ENCODE data around the gene NOP9.

The NOP9 gene

GRCh38 chr14:24316597-24316950, 16.9 kb downstream of the NOP9 start:
- H3K4me2 ChIP-seq (ENCODE audit: low read length), result no peak overlapping the region
- H3K9ac ChIP-seq (ENCODE audit: low read length), result no peak overlapping the region
- TF ChIP-seq EZH2 (IDR thresholded peaks at IDR 0.05; ENCODE audit: borderline replicate concordance, low read length) (no peak), CTCF (IDR thresholded peaks at IDR 0.05; ENCODE audit: low read length) (no peak)
- H4K20me1 ChIP-seq (ENCODE audit: insufficient read depth, low read length), result no peaks in the 10 kb centered on the region
- no peaks in the 10 kb centered on the region for H3F3A ChIP-seq (ENCODE audit: insufficient read depth, low read length)
- no peaks in the 10 kb centered on the region for H3K79me2 ChIP-seq (ENCODE audit: insufficient read depth, low read length)
- no peaks in the 10 kb centered on the region for H3K9me2 ChIP-seq (ENCODE audit: low read depth, low read length)
- H3K27ac ChIP-seq (ENCODE audit: low read depth, low read length, poor library complexity, severe bottlenecking), result no peak overlapping the region
- H3K9me3 ChIP-seq (ENCODE audit: low read length), result no peaks in the 10 kb centered on the region
- H3K4me3 ChIP-seq (ENCODE audit: low read depth, low read length, poor library complexity, severe bottlenecking), result no peak overlapping the region
- no peak overlapping the region for H2AFZ ChIP-seq (ENCODE audit: low read length)
- H3K27me3 ChIP-seq (ENCODE audit: insufficient read depth, low read length), result no peaks in the 10 kb centered on the region; the same call in 1 of the 2 replicates
- H3K36me3 ChIP-seq (ENCODE audit: insufficient read depth, low read length), result no peaks in the 10 kb centered on the region
- H3K4me1 ChIP-seq (ENCODE audit: insufficient read depth, low read length, severe bottlenecking), result peaks cover 12% of the 10 kb centered on the region

GRCh38 chr14:24317141-24317928, 17.7 kb downstream of the NOP9 start:
- Histone ChIP-seq H3K36me3 (ENCODE audit: insufficient read depth, low read length) (no peaks in the 10 kb centered on the region), H3K4me3 (ENCODE audit: low read depth, low read length, poor library complexity, severe bottlenecking) (no peak overlapping the region), H3K9me3 (ENCODE audit: low read length) (no peaks in the 10 kb centered on the region), H3K79me2 (ENCODE audit: insufficient read depth, low read length) (no peaks in the 10 kb centered on the region), H3K9me2 (ENCODE audit: low read depth, low read length) (no peaks in the 10 kb centered on the region), H3K9ac (ENCODE audit: low read length) (no peak overlapping the region), H4K20me1 (ENCODE audit: insufficient read depth, low read length) (no peaks in the 10 kb centered on the region), H3K4me2 (ENCODE audit: low read length) (no peak overlapping the region), H3K27ac (ENCODE audit: low read depth, low read length, poor library complexity, severe bottlenecking) (no peak overlapping the region), H3F3A (ENCODE audit: insufficient read depth, low read length) (no peaks in the 10 kb centered on the region), H3K27me3 (ENCODE audit: insufficient read depth, low read length) (no peaks in the 10 kb centered on the region; the same call in 1 of the 2 replicates), H3K4me1 (ENCODE audit: insufficient read depth, low read length, severe bottlenecking) (peaks cover 8% of the 10 kb centered on the region), H2AFZ (ENCODE audit: low read length) (no peak overlapping the region)
- no peak for TF ChIP-seq CTCF (IDR thresholded peaks at IDR 0.05; ENCODE audit: low read length)
- TF ChIP-seq EZH2 (IDR thresholded peaks at IDR 0.05; ENCODE audit: borderline replicate concordance, low read length), result no peak

- no peaks in the 10 kb centered on the region for H4K20me1 ChIP-seq (ENCODE audit: insufficient read depth, low read length)
- H3K4me1 ChIP-seq (ENCODE audit: insufficient read depth, low read length, severe bottlenecking), result peaks cover 3% of the 10 kb centered on the region
- H3K27ac ChIP-seq (ENCODE audit: low read depth, low read length, poor library complexity, severe bottlenecking), result no peak overlapping the region
- H2AFZ ChIP-seq (ENCODE audit: low read length), result no peak overlapping the region
- H3K9me3 ChIP-seq (ENCODE audit: low read length), result no peaks in the 10 kb centered on the region
- H3K4me3 ChIP-seq (ENCODE audit: low read depth, low read length, poor library complexity, severe bottlenecking), result no peak overlapping the region
- no peaks in the 10 kb centered on the region for H3F3A ChIP-seq (ENCODE audit: insufficient read depth, low read length)
- H3K9ac ChIP-seq (ENCODE audit: low read length), result no peak overlapping the region
- peaks cover 5% of the 10 kb centered on the region for H3K27me3 ChIP-seq (ENCODE audit: insufficient read depth, low read length)
- H3K9me2 ChIP-seq (ENCODE audit: low read depth, low read length), result no peaks in the 10 kb centered on the region
- H3K79me2 ChIP-seq (ENCODE audit: insufficient read depth, low read length), result no peaks in the 10 kb centered on the region
- no peak for TF ChIP-seq CTCF (IDR thresholded peaks at IDR 0.05; ENCODE audit: low read length)
- TF ChIP-seq EZH2 (IDR thresholded peaks at IDR 0.05; ENCODE audit: borderline replicate concordance, low read length), result no peak
- no peak overlapping the region for H3K4me2 ChIP-seq (ENCODE audit: low read length)
- H3K36me3 ChIP-seq (ENCODE audit: insufficient read depth, low read length), result no peaks in the 10 kb centered on the region
Measured at GRCh38 chr14:24321212-24321975, 21.7 kb downstream of the NOP9 start.
